Loucy (cell line): ENCODE results near the gene ZNF772.
"Not testable (repeated sequence)": the region's sequence is repeated elsewhere in the genome, so short reads cannot be mapped to it uniquely, and the experiment has no call there.

Experiments
- EZH2phosphoT487 ChIP-seq: fragments of 200-600 bp; IDR thresholded peaks from 2 replicates; pipeline ENCODE4 v1.6.1; 2018; ENCODE audit warnings: antibody characterized with exemption, mild to moderate bottlenecking, moderate library complexity, borderline replicate concordance
- TF ChIP-seq, protein P1 (sequence below): fragments of 200-600 bp; sonication (generic); conservative IDR thresholded peaks from 2 replicates; pipeline ENCODE4 v1.5.1; 2014; ENCODE audit warnings: mild to moderate bottlenecking, antibody characterized with exemption, low read length

DNA sequence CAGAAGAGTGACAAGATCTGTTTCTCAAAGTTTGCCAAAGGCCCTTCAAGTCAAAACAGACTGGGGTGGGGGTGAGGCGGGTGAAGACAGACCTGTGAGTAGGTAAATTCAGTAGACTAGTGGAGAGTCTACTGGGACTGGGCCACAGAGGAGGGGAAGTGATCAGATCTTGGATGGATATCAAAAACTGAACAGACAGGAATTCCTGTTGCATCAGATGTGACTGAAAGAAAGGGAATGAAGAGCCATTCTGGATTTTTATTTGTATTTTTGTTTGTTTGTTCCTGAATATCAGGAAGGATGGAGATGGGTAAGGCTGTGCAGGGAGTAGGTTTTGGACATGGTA, 10.9 kb upstream of the ZNF772 start:
- TF ChIP-seq, protein P1, sequence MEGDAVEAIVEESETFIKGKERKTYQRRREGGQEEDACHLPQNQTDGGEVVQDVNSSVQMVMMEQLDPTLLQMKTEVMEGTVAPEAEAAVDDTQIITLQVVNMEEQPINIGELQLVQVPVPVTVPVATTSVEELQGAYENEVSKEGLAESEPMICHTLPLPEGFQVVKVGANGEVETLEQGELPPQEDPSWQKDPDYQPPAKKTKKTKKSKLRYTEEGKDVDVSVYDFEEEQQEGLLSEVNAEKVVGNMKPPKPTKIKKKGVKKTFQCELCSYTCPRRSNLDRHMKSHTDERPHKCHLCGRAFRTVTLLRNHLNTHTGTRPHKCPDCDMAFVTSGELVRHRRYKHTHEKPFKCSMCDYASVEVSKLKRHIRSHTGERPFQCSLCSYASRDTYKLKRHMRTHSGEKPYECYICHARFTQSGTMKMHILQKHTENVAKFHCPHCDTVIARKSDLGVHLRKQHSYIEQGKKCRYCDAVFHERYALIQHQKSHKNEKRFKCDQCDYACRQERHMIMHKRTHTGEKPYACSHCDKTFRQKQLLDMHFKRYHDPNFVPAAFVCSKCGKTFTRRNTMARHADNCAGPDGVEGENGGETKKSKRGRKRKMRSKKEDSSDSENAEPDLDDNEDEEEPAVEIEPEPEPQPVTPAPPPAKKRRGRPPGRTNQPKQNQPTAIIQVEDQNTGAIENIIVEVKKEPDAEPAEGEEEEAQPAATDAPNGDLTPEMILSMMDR: not testable (repeated sequence)
- TF ChIP-seq EZH2phosphoT487: not testable (repeated sequence)
